K562 (cell line): ENCODE measurements around the gene KCNF1. TPM values are rescaled to one million over a fixed set of nuclear protein-coding genes. Genes with fewer than 3 reads are reported as not detected.

Source experiments
- ATAC-seq: fragments of 200-7000 bp; cut with Tn5 transposase; 3 replicates; pipeline ENCODE4 v1.9.1; 2020; ENCODE audit warnings: moderate library complexity
- BruUV-seq: library from RNA; stranded (reverse); fragments of 400-500 nt; replicated peaks from 2 replicates; lab custom pipeline; 2021; lab: Mats Ljungman, UMichigan
- CTCF ChIA-PET: fragments of 300-600 bp; formaldehyde crosslinking; extraction: SDS; loops from one replicate; lab custom pipeline; 2021; ENCODE audit warnings: low intra/inter-chr PET ratio; lab: Yijun Ruan, JAX
- POLR2A ChIA-PET: fragments of 300-600, 350-650 bp; sonication (Branson Sonifier 250); formaldehyde crosslinking; extraction: SDS; loops from one replicate; lab custom pipeline; 2021; ENCODE audit warnings: antibody characterized with exemption, inconsistent platforms; lab: Yijun Ruan, JAX
- DNase-seq, 4 experiments: peaks; one replicate each; pipeline versions ENCODE4 v3.0.0 to v3.0.0-alpha.2; 2011 to 2018; ENCODE audit warnings: low spot score in 3 of 4, mixed read lengths in 3 of 4; ENCODE audit errors: extremely low read depth in 1 of 4
- FAIRE-seq: peaks from 2 replicates; lab custom pipeline; 2011; peaks lifted over from hg19 to GRCh38; lab: Jason Lieb, UNC
- H2AFZ ChIP-seq: 2 replicates; pipeline ENCODE4 v1.6.0; 2011; ENCODE audit warnings: low read depth, low read length, control low read depth, inconsistent platforms
- H3K27ac ChIP-seq: fragments of 200-600 bp; 3 replicates; pipeline ENCODE4 v1.8.0; 2011; ENCODE audit warnings: low read depth, mild to moderate bottlenecking, control low read depth, inconsistent platforms, low read length, moderate library complexity, mixed read lengths; ENCODE audit errors: extremely low read depth
- H3K27me3 ChIP-seq, 2 experiments: fragments of 300-600 bp in 1 of 2; 2 replicates in 1 of 2; 3 replicates in 1 of 2; pipeline versions ENCODE4 v1.6.0 to v1.8.0; 2011; ENCODE audit warnings: inconsistent platforms in 2 of 2, low read length in 2 of 2, mild to moderate bottlenecking in 1 of 2, mixed read lengths in 1 of 2, moderate library complexity in 1 of 2; ENCODE audit not compliant: control insufficient read depth in 2 of 2, insufficient read depth in 2 of 2
- H3K36me3 ChIP-seq: fragments of 300-600 bp; 3 replicates; pipeline ENCODE4 v1.8.0; 2011; ENCODE audit warnings: mild to moderate bottlenecking, low read length, inconsistent platforms; ENCODE audit not compliant: control insufficient read depth, insufficient read depth
- H3K4me1 ChIP-seq, 2 experiments: fragments of 200-600 bp in 1 of 2; replicated peaks in 1 of 2; 2 replicates in 1 of 2; 3 replicates in 1 of 2; pipeline versions ENCODE4 v1.5.1 to v1.8.0; 2011; ENCODE audit warnings: inconsistent platforms in 2 of 2, low read length in 2 of 2, mild to moderate bottlenecking in 1 of 2, mixed read lengths in 1 of 2, moderate library complexity in 1 of 2; ENCODE audit not compliant: control insufficient read depth in 2 of 2, insufficient read depth in 2 of 2
- H3K4me2 ChIP-seq: 2 replicates; pipeline ENCODE4 v1.6.1; 2011; ENCODE audit warnings: low read length, control low read depth, inconsistent platforms, mixed read lengths; ENCODE audit not compliant: insufficient read depth
- H3K4me3 ChIP-seq: fragments of 200-600 bp; sonication (generic), shearing (Covaris generic); 2 replicates; pipeline ENCODE4 v1.5.1; 2016; ENCODE audit warnings: control low read depth, inconsistent platforms
- H3K79me2 ChIP-seq: fragments of 200-600 bp; 3 replicates; pipeline ENCODE4 v1.8.0; 2011; ENCODE audit warnings: low read length, inconsistent platforms; ENCODE audit not compliant: control insufficient read depth, insufficient read depth
- H3K9ac ChIP-seq, 2 experiments: 2 replicates each; pipeline versions ENCODE4 v1.6.0 to v1.6.1; 2011; ENCODE audit warnings: low read depth in 2 of 2, low read length in 2 of 2, control low read depth in 1 of 2, inconsistent platforms in 1 of 2, mild to moderate bottlenecking in 1 of 2, mixed read lengths in 1 of 2; ENCODE audit not compliant: insufficient read depth in 1 of 2
- H3K9me1 ChIP-seq: one replicate; pipeline ENCODE4 v1.6.0; 2011; ENCODE audit warnings: inconsistent platforms, mild to moderate bottlenecking, low read length, moderate library complexity; ENCODE audit not compliant: control insufficient read depth, insufficient read depth
- H3K9me3 ChIP-seq: replicated peaks from 2 replicates; pipeline ENCODE4 v1.5.1; 2011; ENCODE audit warnings: low read depth, low read length, inconsistent platforms; ENCODE audit not compliant: control insufficient read depth, insufficient read depth
- H4K20me1 ChIP-seq: replicated peaks from 2 replicates; pipeline ENCODE4 v1.6.1; 2011; ENCODE audit warnings: low read length, inconsistent platforms, mixed read lengths; ENCODE audit not compliant: control insufficient read depth, insufficient read depth
- ARID2 ChIP-seq: fragments of 450-650 bp; IDR thresholded peaks from 2 replicates; pipeline ENCODE4 v1.6.1; 2017; ENCODE audit warnings: antibody characterized with exemption, mild to moderate bottlenecking
- CREB1 ChIP-seq, 2 experiments: sonication (generic) in 1 of 2; formaldehyde crosslinking in 1 of 2; IDR thresholded peaks; 2 replicates each; pipeline versions ENCODE4 v1.6.1 to v1.8.0; 2012 to 2022; ENCODE audit warnings: inconsistent platforms in 1 of 2, mild to moderate bottlenecking in 1 of 2, missing genetic modification reagents in 1 of 2, moderate library complexity in 1 of 2
- DDX20 ChIP-seq: fragments of 450-650 bp; IDR thresholded peaks from 2 replicates; pipeline ENCODE4 v1.6.1; 2016; ENCODE audit warnings: missing genetic modification characterization, low read depth, mild to moderate bottlenecking, missing compliant biosample characterization, moderate library complexity
- FOXJ2 ChIP-seq: fragments of 200-800 bp; sonication (Bioruptor generic); IDR thresholded peaks from 2 replicates; pipeline ENCODE4 v1.6.1; 2016; ENCODE audit warnings: missing genetic modification characterization, missing compliant biosample characterization
- FOXJ3 ChIP-seq: sonication (generic); formaldehyde crosslinking; IDR thresholded peaks from 2 replicates; pipeline ENCODE4 v1.4.0; 2020; ENCODE audit warnings: mild to moderate bottlenecking, missing genetic modification reagents
- HDAC6 ChIP-seq: IDR thresholded peaks from 2 replicates; pipeline ENCODE4 v1.6.1; 2012; ENCODE audit warnings: low read depth, mild to moderate bottlenecking, control low read depth, inconsistent platforms, low read length, moderate library complexity
- HDGF ChIP-seq: fragments of 450-650 bp; IDR thresholded peaks from 2 replicates; pipeline ENCODE4 v1.6.1; 2016
- MECOM ChIP-seq: fragments of 250-450 bp; sonication (Bioruptor Pico); IDR thresholded peaks from 2 replicates; pipeline ENCODE4 v1.8.0; 2022; ENCODE audit warnings: inconsistent platforms
- NCOA6 ChIP-seq: fragments of 450-650 bp; IDR thresholded peaks from 2 replicates; pipeline ENCODE4 v1.6.1; 2017; ENCODE audit warnings: mild to moderate bottlenecking
- OTX1 ChIP-seq: fragments of 450-650 bp; formaldehyde crosslinking; IDR thresholded peaks from 2 replicates; pipeline ENCODE4 v1.4.0; 2022; ENCODE audit warnings: mild to moderate bottlenecking
- SAFB2 ChIP-seq: fragments of 200-400 bp; formaldehyde crosslinking; IDR thresholded peaks from 2 replicates; pipeline ENCODE4 v1.6.1; 2018; ENCODE audit warnings: borderline replicate concordance, low read length, low read depth, moderate library complexity; ENCODE audit not compliant: severe bottlenecking
- TOE1 ChIP-seq, 2 experiments: fragments of 450-650 bp in 1 of 2; sonication (generic) in 1 of 2; formaldehyde crosslinking in 1 of 2; IDR thresholded peaks; 2 replicates each; pipeline versions ENCODE4 v1.7.1 to v1.8.0; 2016 to 2022; ENCODE audit warnings: borderline replicate concordance in 2 of 2, mild to moderate bottlenecking in 2 of 2, antibody characterized with exemption in 1 of 2, inconsistent platforms in 1 of 2, low read depth in 1 of 2, missing genetic modification reagents in 1 of 2, moderate library complexity in 1 of 2
- ZBTB8A ChIP-seq: fragments of 450-650 bp; IDR thresholded peaks from 2 replicates; pipeline ENCODE4 v1.6.1; 2018; ENCODE audit warnings: mild to moderate bottlenecking, moderate library complexity; ENCODE audit not compliant: partially characterized antibody
- ZNF583 ChIP-seq: fragments of 250-450 bp; sonication (Bioruptor Pico); IDR thresholded peaks from 2 replicates; pipeline ENCODE4 v1.4.0; 2020
- ZNF780A ChIP-seq: fragments of 250-450 bp; sonication (Bioruptor Pico); IDR thresholded peaks from 2 replicates; pipeline ENCODE4 v1.5.0; 2021; ENCODE audit warnings: mild to moderate bottlenecking
- ZNF830 ChIP-seq: fragments of 250-450 bp; sonication (Bioruptor Pico); IDR thresholded peaks from 2 replicates; pipeline ENCODE4 v1.5.0; 2021; ENCODE audit warnings: mild to moderate bottlenecking
- WGBS: fragments of 100-300 bp; shearing (Covaris generic); methylation state at CpG from one replicate; pipeline ENCODE4 v1.1.6; 2016; ENCODE audit warnings: low coverage, mixed read lengths; ENCODE audit not compliant: insufficient coverage; ENCODE audit errors: missing lambda C conversion rate; 5-methylcytosine and 5-hydroxymethylcytosine counted together
- in situ Hi-C: fragments of 300-500 bp; cut with MboI; formaldehyde crosslinking; loops from 4 replicates; pipeline ENCODE4 v1.15.0; 2018; ENCODE audit warnings: inconsistent platforms, mixed read lengths
- intact Hi-C: fragments of 100-400 bp; cut with micrococcal nuclease; formaldehyde crosslinking; loops from 2 replicates; pipeline ENCODE4 v1.14.2; 2022
- polyA plus RNA-seq, 8 experiments: library from polyadenylated mRNA; depleted of rRNA in 4 of 8; stranded (reverse) in 5 of 8; unstranded in 3 of 8; fragments of >200 nt; fragmentation: Nextera tagmentation in 2 of 8; fragmentation: Illumina TruSeq in 1 of 8; extraction: Ambion mirVana in 2 of 8; extraction: Trizol in 1 of 8; gene quantifications; 2 replicates each; pipeline versions ENCODE4 v1.2.1 to v1.2.3, GENCODE V29; 2011 to 2014; ENCODE audit warnings: inconsistent platforms in 1 of 8, missing spikeins in 1 of 8
- total RNA-seq, 7 experiments: library from RNA; depleted of rRNA in 6 of 7; stranded (reverse); fragments of >200 nt in 6 of 7; fragmentation: Illumina TruSeq in 2 of 7; extraction: Trizol in 2 of 7; gene quantifications; 2 replicates each; pipeline versions ENCODE4 v1.2.1 to v1.2.3, GENCODE V29; 2011 to 2021; ENCODE audit warnings: low replicate concordance in 1 of 7
- TF ChIP-seq, protein P1 (sequence below): sonication (generic); formaldehyde crosslinking; IDR thresholded peaks from 2 replicates; pipeline ENCODE4 v1.9.0; 2022; ENCODE audit warnings: mild to moderate bottlenecking, missing genetic modification reagents
- TF ChIP-seq, protein P2 (sequence below), 2 experiments: fragments of 200-800 bp in 1 of 2; sonication (Bioruptor generic) in 1 of 2; sonication (generic) in 1 of 2; formaldehyde crosslinking in 1 of 2; IDR thresholded peaks in 1 of 2; conservative IDR thresholded peaks in 1 of 2; 2 replicates each; pipeline versions ENCODE4 v1.5.0 to v1.6.1; 2016 to 2020; ENCODE audit warnings: missing compliant biosample characterization in 1 of 2, missing genetic modification characterization in 1 of 2, missing genetic modification reagents in 1 of 2
- TF ChIP-seq, protein P3 (sequence below): IDR thresholded peaks from 2 replicates; pipeline ENCODE4 v1.6.1; 2011; ENCODE audit not compliant: insufficient read length; ENCODE audit errors: extremely low read depth
- TF ChIP-seq, protein P4 (sequence below): fragments of 250-450 bp; sonication (Bioruptor Pico); IDR thresholded peaks from 2 replicates; pipeline ENCODE4 v1.5.0; 2022; ENCODE audit warnings: mild to moderate bottlenecking

The KCNF1 gene
- total and polyA plus RNA-seq, 9 of the 15 experiments (the other 6 are each of a cell fraction or from before 2014, with no cell fraction given), result not detected

DNA sequence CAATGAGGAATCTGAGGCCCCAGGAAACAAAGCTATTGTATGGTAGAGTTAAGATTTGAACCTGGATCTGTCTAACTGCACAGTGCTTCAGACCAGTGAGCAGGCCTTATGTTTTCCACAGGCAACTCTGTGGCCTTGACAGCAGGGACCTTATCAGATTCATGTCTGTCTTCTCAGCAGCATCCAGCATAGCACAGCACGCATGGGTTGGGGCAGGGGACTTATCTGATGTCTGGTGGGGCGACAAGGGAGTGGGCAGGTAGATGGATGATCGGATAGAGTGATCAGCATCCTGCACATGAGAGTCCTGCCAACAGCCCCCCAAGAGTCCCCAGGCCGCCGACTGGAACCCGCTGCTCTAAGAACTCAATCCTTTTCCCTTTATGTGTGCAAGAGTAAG, 28.7 kb upstream of the KCNF1 start:
- H3K27ac ChIP-seq, result no peak overlapping the region
- ATAC-seq, result 0 out of 3 replicates have a peak, but pooled peaks have one; percentile 38
- H3K4me3 ChIP-seq, result no peak overlapping the region
- 3% methylated on average over 6 of the region's 6 CpGs for WGBS
- peaks cover 19 to 48% of the 10 kb centered on the region in 2 experiments for H3K27me3 ChIP-seq
- H3K4me2 ChIP-seq, result no peak overlapping the region
- ChIA-PET POLR2A (no interaction called here), CTCF (no interaction called here)
- peaks cover 0 to 4% of the 10 kb centered on the region in 2 experiments; a peak in 3 of 5 replicates for H3K4me1 ChIP-seq
- H3K79me2 ChIP-seq, result no peaks in the 10 kb centered on the region
- H3K9me1 ChIP-seq, result no peaks in the 10 kb centered on the region
- no peak for DNase-seq
- H3K9me3 ChIP-seq, result no peaks in the 10 kb centered on the region
- FAIRE-seq, result no peak
- BruUV-seq, result no TSS peak
- no peak for TF ChIP-seq HDAC6
- TF ChIP-seq TOE1 (IDR thresholded peaks at IDR 0.05; ENCODE audit: borderline replicate concordance), result no peak
- TF ChIP-seq TOE1 (CRISPR knock-in tag; IDR thresholded peaks at IDR 0.05; ENCODE audit: borderline replicate concordance, low read depth), result no peak
- TF ChIP-seq FOXJ2, result no peak
- no peak for TF ChIP-seq ZBTB8A
- TF ChIP-seq NCOA6, result no peak
- TF ChIP-seq SAFB2, result no peak
- no peak for TF ChIP-seq CREB1 (IDR thresholded peaks at IDR 0.05)
- no peak for TF ChIP-seq CREB1 (CRISPR knock-in tag; IDR thresholded peaks at IDR 0.05)
- no peak for TF ChIP-seq DDX20 (tag)
- TF ChIP-seq, protein P1, sequence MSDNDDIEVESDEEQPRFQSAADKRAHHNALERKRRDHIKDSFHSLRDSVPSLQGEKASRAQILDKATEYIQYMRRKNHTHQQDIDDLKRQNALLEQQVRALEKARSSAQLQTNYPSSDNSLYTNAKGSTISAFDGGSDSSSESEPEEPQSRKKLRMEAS (CRISPR knock-in tag), result no peak
- TF ChIP-seq, protein P2, sequence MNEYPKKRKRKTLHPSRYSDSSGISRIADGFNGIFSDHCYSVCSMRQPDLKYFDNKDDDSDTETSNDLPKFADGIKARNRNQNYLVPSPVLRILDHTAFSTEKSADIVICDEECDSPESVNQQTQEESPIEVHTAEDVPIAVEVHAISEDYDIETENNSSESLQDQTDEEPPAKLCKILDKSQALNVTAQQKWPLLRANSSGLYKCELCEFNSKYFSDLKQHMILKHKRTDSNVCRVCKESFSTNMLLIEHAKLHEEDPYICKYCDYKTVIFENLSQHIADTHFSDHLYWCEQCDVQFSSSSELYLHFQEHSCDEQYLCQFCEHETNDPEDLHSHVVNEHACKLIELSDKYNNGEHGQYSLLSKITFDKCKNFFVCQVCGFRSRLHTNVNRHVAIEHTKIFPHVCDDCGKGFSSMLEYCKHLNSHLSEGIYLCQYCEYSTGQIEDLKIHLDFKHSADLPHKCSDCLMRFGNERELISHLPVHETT (CRISPR knock-in tag; conservative IDR thresholded peaks at IDR 0.05 in 1 of 2, IDR thresholded peaks at IDR 0.05 in 1 of 2), result no peak
- TF ChIP-seq HDGF, result no peak
- no peak for TF ChIP-seq MECOM (CRISPR knock-in tag)
- TF ChIP-seq OTX1 (CRISPR knock-in tag), result no peak
- TF ChIP-seq ARID2, result no peak
- TF ChIP-seq ZNF830, result no peak
- TF ChIP-seq, protein P3, sequence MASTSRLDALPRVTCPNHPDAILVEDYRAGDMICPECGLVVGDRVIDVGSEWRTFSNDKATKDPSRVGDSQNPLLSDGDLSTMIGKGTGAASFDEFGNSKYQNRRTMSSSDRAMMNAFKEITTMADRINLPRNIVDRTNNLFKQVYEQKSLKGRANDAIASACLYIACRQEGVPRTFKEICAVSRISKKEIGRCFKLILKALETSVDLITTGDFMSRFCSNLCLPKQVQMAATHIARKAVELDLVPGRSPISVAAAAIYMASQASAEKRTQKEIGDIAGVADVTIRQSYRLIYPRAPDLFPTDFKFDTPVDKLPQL, result no peak
- no peak for TF ChIP-seq ZNF780A
- TF ChIP-seq, protein P4, sequence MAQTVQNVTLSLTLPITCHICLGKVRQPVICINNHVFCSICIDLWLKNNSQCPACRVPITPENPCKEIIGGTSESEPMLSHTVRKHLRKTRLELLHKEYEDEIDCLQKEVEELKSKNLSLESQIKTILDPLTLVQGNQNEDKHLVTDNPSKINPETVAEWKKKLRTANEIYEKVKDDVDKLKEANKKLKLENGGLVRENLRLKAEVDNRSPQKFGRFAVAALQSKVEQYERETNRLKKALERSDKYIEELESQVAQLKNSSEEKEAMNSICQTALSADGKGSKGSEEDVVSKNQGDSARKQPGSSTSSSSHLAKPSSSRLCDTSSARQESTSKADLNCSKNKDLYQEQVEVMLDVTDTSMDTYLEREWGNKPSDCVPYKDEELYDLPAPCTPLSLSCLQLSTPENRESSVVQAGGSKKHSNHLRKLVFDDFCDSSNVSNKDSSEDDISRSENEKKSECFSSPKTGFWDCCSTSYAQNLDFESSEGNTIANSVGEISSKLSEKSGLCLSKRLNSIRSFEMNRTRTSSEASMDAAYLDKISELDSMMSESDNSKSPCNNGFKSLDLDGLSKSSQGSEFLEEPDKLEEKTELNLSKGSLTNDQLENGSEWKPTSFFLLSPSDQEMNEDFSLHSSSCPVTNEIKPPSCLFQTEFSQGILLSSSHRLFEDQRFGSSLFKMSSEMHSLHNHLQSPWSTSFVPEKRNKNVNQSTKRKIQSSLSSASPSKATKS (CRISPR knock-in tag), result no peak
- TF ChIP-seq FOXJ3 (CRISPR knock-in tag), result no peak
- TF ChIP-seq ZNF583 (CRISPR knock-in tag), result no peak
- intact Hi-C loops, result no loop called here
- no peaks in the 10 kb centered on the region for H4K20me1 ChIP-seq
- no peak overlapping the region for H2AFZ ChIP-seq
- no peaks in the 10 kb centered on the region for H3K36me3 ChIP-seq
- in situ Hi-C loops, result no loop called here
- no peak overlapping the region for H3K9ac ChIP-seq
